SK-N-DZ (cell line): ENCODE results near the gene TBX4.
A peak's percentile ranks its signal among the peaks of the same experiment; 100 is the strongest.

Source experiments
- DNase-seq: peaks from one replicate; pipeline ENCODE4 v3.0.0-alpha.2; 2015; ENCODE audit warnings: low spot score

The TBX4 gene

DNA sequence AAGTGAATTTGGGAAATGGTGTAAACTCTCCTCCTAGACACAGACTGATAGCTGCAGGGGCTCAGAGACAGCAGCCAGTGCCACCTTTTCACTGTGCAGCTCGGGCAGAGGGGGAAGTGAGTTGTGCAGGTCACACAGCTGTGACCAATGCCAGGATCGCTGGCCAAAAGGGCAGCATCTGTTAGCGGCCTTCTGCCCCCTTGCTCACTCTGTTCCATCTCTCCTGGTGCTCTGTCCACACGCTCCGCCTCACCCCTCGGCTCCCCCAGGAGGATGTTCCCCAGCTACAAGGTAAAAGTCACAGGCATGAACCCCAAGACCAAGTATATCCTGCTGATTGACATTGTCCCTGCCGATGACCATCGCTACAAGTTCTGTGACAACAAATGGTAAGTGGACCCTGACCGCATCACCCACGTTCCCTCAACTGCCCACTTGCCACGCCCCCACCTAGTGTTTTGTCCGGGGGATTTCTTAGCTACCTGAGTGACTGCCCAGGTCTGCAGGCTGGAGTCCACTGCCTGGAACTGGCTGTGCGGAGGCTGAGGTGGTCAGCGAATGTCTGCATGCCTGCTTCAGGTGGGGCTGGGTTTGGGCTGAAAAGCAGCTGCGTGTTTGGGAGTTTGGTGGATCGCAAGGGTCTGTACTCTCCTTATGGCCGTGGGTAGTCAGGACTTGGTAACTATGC lies 13.5 kb downstream of the TBX4 start:
- no peak for DNase-seq

DNA sequence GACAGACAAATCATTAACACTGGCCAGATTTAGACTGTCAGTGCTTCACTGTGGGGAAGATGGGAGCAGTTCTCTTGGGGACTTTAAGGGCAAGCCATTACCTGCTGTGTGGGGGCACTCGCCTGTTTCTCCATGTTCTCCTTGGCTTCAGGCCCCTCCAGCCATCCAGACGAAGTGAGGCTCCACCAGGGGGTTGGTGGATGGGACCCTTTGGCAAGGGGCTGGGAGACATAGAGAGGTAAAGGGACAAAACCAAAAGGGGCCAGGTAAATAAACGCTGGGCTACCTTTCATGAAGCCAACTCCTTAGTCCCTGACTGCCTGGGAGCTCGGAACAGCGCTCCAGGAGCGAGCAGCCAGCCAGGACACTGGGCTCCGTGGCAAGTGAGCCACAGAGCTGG lies 14.0 kb downstream of the TBX4 start:
- DNase-seq = no peak

DNA sequence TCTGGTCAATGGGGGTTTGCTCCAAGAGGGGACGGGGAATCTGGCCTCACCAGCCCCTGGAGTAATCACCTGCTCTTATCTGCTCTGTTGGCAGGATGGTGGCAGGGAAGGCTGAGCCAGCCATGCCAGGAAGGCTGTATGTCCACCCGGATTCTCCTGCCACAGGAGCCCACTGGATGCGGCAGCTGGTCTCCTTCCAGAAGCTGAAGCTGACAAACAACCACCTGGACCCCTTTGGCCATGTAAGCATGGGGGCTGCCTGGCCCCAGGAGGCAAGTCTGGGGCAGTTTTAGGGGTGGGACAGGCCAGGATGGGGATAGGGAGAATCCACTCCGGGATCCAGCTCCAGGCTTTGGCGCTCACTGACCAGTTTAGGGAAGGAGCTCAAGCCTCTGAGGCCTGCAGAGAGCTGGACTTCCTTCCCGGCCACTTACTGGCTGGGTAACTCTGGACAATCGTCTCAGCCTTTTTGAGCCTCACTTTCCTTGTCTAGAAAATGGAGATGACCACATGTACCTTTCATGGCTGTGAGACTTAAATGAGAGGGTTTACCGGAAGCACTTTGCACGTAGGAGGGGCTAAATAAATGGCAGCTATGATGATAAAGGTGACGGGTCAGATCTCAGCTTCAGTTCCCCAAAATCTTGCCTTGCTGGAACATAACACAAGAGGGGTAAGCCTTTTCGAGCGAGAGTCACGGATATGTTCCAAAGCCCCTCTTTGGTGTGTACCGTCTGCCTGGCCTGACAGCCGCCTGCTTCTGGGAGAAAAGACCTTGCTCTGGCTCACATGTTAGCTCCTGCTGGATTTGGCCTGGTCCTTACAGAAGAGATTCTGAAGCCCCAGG lies 15.4 kb downstream of the TBX4 start:
- DNase-seq = peak; percentile 78

DNA sequence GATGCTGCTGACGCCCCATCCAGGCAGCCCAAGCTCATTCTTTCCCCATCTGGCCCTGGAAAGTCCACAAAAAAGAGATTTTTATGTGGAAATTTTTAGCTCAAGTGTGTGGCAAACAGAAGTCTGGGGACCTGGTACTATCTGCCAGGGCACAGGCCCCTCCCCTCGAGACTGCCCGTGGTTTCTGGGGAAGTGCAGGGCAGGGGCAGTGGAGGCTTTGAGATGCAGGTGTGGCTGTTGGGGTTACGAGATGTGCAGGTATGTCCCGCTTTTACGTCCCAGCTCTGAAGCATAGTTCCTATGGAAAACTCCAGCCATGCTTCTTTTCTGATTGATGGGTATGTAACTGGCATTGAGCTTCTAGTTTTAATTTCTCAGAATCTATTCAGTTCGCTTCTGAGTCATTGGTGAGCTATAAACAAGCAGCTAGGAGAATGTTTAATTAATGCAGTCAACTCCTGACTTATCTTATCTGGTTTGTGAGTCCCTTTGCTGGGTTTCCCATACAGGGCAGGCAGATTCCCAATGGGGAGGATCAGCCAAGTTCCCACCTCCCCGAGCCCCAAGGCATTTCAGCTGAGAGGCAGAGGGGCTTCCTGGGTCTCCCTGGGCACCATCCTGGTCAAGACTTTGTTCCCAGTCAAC lies 16.2 kb downstream of the TBX4 start:
- no peak for DNase-seq

DNA sequence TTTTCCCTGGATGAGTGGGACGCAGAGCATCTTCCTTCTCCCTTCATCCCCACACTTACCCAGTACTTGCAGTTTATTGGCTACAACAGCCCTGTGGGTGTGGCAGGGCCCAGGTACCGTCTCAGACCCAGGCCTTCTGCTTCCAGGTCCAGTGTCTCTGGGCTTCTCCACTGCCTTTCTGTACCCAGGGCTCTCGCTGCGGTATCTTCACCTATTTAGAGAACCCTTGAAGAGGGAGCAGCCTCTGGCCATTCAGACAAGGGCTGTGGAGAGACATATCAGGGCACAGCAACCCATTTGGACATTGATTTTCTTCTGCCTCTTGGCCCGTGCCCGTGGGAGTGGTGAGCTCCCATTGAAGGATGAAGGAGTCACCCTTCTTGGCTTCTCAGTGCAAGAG lies 17.3 kb downstream of the TBX4 start:
- DNase-seq = no peak

DNA sequence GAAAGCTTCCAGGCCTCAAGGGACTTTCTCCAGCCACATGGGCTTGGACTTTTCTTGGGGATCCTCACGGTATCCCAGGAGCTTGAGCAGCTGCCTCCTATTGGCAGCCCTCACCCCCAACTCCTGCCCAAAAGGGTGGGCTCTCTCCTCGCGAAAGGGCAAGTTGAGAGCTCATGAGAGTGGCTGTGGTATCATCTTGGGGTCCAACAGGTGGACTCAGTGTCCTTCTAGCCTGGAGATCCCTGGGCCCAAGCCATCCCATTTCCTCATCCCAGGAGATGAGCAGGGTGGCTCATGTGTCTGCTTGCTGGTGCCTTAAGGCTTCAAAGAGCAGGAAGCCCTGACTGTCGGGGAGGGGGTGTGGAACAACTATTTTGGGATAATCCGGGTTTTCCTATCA lies 17.7 kb downstream of the TBX4 start:
- DNase-seq = no peak

DNA sequence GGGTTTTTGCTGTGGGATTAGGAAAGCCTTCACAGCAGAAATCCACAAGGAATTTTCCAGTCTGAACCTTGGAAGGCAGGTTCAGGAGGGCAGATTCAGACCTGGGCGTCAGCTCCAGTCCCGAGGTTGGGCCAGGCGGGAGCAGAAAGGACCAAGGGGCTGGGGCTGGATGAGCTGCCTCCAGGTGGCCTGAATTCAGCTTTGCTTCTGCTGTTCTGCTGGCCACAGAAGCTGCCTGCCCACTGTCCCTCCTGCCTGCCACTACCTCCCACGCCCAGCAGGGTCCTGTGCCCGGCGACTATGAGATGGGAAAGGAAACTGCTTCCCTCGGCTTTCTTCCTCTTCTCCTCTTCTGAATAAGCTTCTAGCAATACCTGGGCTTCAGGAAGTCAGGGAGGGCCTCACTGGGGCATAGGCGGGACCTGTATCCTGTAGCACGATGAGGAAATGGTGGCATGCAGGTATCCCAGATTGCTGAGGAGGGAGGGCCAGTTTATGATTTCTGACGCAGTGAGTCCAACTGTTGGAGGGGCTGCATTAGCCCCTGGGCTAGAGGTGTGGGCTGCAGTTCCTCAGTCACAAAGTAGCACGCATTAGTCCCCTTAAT lies 18.4 kb downstream of the TBX4 start:
- DNase-seq = no peak

DNA sequence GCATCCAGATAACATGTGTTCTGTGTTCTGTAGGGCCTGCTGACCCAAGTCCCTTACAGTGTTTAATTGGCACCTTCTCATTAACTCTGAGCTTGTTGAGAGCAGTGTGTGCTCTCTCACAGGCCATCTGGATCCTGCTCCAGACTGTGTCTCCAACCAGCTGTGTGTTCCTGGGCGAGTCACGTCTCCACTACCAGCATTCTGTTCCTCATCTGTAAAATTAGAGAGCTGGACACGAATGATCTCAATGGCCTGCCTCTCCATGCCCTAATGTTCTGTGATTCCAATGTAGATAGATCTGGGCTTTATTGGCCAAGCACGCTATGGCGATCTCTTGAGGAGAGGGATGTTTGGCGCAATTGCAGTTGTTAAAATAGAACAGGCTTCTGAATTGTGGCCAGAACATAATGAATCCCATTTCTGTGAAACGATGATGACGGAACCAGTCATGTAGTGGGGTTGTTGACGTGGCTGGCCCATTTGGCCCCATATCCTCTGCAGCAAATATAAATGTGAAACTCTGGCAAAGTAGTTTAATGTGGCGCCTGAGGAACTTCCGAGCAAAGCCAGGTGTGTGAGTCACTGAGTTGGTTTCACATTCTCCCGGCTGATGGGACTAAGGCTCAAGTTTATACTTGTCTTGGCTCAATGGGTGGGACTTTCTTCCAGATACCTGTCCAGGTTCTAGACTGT lies 22.2 kb downstream of the TBX4 start:
- peak; percentile 82 for DNase-seq

DNA sequence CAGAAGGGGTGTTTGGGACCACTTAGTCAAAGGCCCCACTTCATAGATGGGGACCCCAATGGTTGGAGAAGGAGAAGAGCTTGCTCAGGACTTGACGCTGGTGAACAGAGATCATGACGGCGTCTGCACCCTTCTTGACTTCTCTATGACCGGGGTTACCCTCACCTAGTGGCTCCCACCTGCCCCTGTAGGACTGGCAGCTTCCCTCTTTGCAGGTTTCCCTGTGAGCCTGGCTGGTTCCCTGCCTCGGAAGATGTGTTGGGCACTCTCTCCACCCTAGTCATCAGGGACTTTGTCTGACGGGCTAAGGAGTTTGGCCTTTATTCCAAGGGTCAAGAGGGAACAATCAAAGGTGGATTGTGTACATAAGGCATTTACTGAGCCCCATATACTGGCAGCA lies 22.7 kb downstream of the TBX4 start:
- DNase-seq = no peak

DNA sequence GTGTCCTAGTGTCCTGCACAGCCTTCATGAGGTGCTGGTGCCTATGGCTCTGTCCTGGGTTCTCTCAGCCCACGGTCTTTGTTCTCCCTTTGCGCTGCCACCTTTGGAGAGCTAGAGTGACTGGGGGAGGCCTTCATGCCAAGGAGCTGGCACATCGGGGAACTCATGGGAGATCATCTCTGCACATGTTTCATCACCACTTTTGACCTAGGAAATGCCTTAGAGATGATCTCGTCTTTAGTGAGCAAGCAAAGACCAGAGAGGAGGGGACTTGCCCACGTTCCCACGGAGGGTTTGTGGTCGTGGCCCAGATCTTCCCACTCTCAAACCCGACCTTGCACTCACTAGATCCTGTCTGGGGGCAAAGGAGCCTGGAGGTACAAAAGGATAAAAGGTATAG lies 23.5 kb downstream of the TBX4 start:
- DNase-seq = no peak

DNA sequence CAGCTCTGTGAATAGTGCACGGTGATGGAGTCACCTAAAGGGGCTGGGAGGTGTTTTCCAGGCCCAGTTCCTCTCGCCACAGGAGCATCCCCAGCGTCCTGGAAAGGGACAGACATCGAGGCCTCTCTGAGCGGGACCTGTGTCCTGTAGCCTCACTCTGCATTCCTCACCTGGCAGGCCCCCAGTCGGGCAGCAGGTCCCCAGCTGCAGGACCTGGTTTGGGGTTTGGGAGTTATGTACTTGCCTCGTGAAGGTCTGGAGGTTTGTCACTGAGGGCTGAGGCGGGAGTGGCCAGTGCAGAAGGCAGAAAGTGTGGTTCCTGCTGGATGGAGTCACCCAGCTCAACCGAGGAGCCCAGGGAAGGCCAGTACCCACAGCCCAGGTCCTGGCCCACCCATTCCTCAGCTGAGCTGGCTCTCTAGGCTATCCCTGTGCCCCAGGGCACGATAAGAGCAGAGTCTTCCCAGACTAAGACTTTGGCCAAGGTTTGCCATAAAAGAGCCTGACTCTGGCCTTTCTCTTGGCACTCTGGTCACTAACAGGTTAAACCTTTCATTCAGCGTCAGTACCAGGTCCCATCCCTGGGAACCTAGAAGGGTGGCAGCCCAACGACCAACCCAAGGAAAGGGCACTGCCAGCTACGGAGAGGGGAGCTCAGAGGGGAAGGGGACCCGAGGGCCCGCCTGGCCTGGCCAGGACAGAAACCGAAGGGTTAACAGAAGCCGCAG lies 24.4 kb downstream of the TBX4 start:
- no peak for DNase-seq

DNA sequence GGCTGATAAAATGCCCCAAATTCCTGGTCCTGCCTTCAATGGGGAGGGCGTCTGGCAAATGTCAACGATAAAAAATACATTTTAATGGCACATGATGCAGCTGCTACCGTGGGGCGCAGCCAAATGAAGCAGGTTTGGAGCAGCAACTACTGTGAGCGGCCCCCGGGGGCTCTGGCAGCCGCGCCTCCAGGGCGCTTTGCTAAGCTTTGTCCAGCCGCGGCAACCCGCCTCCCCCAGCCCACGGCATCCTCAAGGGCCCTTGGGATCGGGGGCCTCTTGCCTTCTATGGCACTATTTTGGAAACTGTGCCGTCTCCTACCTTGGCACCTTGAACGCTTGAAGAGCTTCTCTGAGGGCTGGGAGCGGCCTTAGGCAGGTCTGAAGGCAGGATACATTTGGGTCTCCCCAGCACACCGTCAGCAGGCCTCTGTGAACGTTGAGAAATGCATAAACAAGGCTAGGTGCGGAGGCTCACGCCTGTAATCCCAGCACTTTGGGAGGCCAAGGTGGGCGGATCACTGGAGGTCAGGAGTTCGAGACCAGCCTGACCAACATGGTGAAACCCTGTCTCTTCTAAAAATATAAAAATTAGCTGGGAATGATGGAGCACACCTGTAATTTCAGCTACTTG lies 25.1 kb downstream of the TBX4 start:
- peak; percentile 98 for DNase-seq

DNA sequence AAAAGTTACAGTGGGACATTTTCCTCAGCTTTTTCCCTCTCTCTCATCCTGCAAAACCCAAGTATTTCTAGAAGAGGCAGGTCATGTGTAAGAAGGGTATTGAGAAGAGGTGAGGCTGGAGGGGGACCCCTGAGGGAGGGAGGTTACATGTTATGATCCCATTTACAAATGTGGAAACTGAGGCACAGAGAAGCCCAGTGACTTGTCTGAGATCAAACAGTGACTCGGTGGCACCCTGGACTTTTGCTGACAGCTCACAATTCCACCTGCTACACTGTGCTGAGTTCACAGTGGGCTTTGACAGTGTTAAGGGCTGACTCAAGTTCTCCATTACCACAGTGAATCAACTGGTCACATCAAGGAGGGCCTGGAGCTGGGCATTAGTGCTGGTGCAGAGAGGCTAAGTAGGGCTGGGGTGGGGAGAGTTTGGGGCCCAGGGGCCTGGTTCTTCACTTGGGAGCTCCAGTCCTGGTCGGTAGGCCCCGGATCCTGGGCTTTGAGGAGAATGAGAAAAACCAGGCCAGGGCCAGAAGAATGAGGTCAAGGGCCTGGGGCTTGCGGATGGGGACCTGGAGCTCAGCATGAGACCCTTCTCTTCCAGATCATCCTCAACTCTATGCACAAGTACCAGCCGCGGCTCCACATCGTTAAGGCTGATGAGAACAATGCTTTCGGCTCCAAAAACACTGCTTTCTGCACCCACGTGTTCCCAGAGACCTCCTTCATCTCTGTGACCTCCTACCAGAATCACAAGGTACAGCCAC lies 26.0 kb downstream of the TBX4 start:
- DNase-seq = peak; percentile 52

DNA sequence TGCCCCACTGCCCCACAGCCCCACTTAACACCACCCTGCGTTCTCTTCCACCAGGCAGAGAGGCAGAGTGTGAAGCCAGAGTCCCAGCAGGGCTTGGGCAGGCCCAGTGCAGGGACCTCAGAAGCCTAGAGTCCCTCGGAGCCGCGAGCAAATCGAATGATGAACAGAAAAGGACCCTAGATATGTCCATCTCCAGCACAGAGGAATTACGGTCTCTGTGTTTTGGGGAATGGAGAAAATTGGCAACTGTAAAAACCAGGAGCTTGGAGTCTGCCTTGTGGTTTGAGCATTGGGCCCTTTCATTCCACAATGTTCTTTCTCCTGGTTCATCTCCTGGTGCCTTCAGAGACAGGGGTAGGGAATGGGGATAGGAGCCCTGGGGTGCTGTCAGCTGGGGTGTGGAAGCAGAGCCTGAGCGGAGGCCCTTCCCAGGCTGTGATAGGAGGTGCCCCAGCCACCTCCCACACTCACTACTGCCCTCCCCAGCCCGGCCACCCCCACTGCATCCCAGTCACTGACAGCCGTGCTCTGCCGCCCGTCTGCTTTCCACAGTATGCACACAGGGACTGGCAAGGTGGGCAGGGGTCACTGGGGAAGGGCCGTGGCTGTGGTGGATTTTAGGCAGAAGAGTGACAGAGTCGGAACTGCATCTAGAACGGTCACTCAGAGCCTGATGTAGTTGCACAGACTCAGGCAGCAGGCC lies 26.7 kb downstream of the TBX4 start:
- DNase-seq = peak; percentile 68

DNA sequence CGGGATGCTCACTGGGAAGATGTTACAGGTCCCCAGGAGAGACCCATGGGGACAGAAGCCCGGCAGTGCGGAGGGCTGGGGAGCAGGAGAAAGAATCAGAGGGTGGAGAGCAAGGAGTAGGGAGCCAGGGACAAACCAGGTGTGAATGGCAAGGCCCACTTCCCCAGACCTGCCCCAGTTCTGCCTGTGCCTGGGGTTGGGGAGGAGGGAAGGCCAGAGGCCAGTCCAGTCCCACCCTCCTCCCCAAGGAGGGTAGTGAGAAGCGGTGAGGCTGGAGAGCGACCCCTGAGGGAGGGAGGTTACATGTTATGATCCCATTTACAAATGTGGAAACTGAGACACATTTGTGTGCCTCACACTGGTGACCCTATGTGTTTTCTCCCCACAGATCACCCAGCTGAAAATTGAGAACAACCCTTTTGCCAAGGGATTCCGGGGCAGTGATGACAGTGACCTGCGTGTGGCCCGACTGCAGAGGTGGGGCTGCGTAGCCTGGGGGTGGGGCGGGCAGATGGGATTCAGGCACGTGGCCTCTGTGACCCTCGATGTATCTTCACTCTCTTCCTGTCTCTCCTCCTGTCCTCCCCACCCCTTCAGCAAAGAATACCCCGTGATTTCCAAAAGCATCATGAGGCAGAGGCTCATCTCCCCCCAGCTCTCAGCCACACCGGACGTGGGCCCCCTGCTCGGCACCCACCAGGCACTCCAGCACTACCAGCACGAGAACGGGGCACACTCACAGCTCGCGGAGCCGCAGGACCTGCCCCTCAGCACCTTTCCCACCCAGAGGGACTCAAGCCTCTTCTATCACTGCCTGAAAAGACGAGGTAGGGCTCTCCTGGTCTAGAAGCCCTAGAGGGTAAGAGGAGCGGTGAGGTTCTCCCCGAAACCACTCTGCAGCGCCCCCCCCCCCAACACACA lies 27.5 kb downstream of the TBX4 start:
- no peak for DNase-seq

DNA sequence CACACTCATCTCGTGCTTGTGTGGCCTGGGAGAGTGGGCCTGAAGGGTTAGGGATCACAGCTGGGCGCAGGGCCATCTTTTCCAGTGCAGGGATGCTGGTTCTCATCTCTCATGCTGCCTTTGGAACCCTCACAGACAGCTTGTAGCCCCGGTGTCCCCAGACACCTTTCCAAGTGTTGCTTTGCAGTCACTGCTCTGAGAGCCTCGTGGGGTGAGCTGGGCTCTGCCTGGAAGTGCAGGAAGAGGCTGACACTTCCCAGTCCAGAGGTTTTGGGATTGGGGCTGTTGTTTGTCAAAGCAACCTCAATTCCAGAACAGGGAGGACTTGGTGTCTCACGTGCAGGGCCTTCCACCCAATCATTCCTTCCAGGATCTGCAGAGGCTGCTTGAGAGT lies 28.2 kb downstream of the TBX4 start:
- DNase-seq = no peak

DNA sequence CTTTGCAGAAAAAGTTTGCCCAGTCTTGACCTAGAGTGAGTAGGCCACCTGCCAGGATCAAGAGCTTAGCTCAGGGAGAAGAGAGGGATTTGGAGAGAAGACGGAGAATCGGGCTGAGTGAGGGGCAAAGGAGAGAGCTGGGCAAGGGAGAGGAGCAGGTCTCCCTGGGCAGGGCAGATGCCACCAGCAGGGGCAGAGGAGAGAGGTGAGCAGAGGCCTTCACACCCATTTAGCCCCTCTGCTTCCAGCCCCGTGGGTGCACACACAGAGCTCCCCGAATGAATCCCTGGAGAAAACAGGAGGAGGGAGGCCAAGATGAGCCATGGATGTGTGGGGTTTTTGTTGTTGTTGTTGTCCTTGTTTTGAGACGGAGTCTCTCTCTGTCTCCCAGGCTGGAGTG lies 29.2 kb downstream of the TBX4 start:
- no peak for DNase-seq

DNA sequence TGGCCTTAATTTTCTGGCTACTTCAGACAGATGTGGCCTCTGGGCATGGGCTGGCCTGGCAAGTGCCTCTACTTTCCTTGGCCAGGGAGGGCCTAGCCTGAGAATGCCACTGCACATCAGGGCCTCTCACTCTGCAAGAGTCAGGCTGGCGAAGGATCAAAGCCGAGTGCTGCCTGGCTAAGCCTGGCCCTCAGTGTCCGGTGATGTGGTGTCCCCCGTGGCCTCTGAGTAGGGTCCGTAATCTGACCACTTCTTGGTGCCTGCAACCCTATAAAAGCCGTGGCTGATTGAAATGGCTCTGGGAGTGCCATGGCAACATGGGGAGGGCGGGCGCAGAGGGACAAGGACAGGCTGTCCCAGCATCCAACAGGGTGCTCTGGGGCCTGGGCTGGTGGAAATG lies 30.2 kb downstream of the TBX4 start:
- DNase-seq = no peak
